ENCODE data around the gene TBC1D24.

DNA sequence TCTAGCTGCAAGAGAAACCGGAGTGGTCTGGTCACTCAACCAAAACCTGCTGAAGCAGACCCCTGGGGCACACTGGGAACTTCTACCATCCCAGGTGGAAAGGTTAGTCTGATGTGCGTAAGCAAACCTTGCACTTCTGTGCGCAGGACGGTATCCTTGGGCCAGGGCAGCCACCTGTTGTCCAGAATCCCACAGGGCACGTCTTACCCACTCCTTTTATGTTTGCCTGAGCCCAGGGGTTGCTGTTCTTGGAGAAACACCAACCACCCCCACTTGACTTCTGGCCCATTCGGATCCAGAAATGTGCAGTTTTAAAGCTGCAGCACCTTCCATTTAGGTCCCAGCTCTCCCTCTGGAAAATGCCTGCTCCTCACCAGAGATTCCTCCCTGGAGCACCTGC lies 18.7 kb downstream of the TBC1D24 start:
- no peak for TF ChIP-seq CTCF (IDR thresholded peaks at IDR 0.05)
- TF ChIP-seq POLR2A (IDR thresholded peaks at IDR 0.05), result no peak

Measured in heart left ventricle (tissue), 13 donors.